Stimulated activated CD8-positive, alpha-beta memory T cell treated with anti-CD3 and anti-CD28 coated beads, Interleukin-7, amount 100 ng/mL, for 24 hours (primary cell): ENCODE results near the gene ADGRD1.
A peak's percentile ranks its signal among the peaks of the same experiment; 100 is the strongest.
"Not testable (repeated sequence)": the region's sequence is repeated elsewhere in the genome, so short reads cannot be mapped to it uniquely, and the experiment has no call there.

Experiments
- DNase-seq: peaks from one replicate; pipeline ENCODE4 v3.0.0-alpha.2; 2020; ENCODE audit warnings: low read depth

Gene ADGRD1

DNA sequence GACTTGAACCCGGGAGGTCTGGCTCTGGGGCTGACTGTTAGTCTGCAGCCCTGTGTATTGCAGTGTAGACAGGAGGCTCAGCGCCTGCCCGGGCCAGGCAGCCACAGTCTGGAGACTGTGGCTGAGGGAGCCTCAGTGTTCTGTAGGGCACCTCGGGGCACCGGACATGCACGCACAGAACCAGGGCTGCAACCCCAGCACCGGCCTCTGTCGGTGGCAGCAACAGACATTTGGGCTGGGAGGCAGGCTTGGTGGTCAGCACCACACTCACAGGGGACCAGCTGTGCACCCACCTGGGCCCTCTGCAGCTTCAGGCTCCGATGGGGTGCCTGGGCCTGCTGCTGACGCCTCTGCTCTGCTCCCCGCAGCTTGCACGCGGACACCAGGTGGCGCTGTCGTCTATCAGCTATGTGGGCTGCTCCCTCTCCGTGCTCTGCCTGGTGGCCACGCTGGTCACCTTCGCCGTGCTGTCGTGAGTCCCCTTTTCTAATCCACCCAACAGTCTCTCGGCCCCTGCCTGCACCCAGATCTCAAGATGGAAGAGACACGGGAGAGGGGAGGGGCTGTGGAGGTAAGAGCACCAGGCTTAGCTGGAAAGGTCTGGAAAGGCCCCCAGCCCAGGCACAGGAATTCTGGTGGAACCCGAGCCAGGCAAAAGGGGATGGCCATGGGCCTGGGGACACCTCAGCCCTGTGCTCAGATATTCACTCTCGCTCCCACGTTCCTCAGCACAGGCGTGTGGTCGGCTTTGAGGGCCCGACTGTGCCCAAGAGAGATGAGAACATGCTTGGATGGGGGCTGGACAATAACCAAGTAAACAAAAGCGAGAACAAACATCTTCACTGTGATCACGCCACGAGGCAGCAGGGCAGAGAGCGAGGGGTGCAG is 151.0 kb downstream of the ADGRD1 start:
- DNase-seq: peak; percentile 70

DNA sequence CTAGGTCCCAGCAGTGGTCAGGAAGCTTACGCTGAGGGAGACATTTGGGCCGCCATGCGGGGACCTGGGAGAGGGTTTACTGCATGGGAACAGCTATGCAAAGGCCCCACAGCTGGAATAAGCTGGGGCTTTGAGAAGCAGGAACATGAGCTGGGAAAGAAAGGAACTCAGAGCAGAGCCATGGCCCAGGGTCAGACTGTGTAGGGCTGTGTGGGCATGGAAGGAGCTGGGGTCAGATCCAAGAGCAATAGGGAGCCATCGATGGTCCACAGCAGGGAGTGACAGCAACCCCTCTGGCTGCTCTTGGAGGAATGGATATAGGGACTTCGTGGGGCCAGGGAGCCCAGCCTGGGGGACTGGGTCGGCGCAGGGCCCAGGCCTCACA is 151.6 kb downstream of the ADGRD1 start:
- no peak for DNase-seq

DNA sequence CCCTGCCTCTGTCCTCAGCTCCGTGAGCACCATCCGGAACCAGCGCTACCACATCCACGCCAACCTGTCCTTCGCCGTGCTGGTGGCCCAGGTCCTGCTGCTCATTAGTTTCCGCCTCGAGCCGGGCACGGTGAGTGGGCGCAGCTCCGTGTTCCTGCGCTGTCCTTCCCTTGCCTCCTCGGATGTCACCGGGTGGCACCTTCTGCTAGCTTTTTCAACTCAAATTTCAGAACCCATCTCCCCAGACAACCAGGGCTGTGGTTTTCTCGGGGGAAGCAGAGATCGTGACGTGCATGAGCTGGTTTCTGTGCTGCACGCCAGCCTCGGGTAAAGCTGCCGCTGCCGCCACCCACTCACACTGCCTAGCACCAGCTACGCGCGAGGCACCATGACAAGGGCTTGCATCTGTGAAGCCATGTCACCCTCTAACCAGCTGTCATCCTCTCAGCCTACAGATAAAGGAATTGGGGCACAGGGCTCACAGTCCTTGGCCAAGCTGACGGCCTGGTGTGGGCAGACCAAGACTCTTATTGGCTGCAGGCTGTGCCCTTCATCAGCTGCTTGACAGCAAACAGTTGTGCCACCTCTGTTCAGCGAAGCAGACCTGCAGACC is 152.1 kb downstream of the ADGRD1 start:
- DNase-seq: peak; percentile 22

DNA sequence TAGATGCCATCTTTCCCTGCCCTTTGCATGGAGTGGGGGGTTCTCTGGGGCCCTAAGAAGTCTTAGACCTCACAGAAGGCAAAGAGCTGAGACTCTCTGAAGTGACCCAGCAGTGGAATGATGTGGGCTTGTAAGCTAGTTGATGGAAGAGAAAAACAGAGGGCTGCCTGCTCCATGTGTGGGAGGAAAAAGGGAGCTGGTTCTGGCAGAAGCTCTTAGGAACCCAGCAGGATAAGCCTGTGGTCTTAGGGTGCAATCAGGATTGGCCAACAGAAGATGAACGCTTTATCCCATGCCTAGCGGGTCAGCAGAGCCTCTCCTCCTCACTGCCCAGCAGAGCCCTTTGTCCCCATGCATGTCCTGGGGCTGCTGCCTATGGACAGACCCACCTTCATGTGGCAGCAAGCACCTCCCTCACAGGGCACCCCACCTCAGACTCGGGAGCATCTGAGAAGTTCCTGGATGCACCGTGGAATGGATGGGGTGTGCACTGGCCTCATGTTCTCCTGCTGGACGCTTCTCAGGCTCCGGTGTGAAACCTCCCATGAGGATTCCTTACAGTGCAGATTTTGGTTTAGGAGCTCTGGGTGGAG is 152.7 kb downstream of the ADGRD1 start:
- no peak for DNase-seq

DNA sequence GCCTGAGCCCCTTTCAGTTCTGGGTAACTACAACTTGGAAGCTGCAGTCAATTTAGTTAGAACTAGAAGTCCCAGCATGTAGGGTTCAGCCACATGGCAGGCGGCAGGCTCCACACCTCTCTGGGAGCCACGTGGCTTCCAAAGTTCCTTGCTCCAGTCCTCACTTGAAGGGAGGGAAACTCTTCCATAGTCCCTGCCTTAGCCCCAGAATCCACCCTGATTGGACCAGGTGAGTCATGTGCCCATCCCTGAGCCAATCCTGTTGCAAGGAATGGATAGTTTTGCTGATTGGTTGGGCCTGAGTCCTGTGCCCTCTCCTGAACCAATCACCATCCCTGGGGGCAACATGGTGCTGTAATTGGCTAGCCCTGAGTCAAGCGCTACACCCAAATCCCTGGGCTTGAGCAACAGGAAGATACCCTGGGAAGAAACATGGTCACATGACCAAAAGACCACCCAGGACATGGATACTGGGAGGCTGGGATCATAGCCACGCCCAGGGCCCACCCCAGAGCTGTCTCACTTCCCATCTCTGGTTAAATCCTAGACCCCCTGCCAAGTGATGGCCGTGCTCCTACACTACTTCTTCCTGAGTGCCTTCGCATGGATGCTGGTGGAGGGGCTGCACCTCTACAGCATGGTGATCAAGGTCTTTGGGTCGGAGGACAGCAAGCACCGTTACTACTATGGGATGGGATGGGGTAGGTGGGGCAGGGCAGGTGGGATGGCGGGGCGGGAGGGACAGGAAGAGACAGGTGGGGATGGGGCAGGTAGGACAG is 154.7 kb downstream of the ADGRD1 start:
- no peak for DNase-seq

DNA sequence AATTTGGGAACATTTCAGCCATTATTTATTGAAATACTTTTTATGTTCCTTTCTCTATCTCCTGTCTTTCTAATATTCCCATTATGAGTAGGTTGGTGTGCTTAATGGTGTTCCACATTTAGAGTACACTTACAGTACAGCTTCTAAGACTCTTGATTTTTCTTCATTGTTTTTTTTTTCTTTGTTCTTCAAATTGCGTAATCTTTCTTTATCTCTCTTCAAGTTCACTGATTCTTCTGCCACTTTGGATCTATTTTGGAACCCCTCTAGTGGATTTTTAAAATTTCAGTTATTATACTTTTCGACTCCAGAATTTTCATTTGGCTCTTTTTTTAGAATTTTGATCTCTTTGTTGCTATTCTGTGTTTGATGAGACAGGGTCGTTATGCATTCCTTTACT is 157.7 kb downstream of the ADGRD1 start:
- DNase-seq: no peak

DNA sequence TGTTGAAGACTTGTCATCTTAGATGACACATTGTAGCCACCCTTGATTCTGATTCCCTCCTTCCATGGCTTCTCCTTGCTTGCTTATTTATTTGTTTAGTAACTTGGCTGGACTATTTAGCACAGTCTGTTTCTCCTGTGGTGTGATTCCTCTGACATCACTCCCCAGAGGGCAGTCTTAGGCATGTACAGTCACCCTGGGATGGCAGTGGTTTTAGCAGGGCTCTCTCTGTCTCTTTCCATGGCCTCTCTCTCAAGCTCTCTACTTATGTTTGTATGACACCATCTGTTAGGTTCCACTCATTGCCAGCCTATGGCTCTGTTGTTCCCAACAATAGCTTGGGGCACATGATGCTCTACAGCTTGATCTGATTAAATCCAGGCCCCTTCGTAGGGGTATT is 158.3 kb downstream of the ADGRD1 start:
- no peak for DNase-seq

DNA sequence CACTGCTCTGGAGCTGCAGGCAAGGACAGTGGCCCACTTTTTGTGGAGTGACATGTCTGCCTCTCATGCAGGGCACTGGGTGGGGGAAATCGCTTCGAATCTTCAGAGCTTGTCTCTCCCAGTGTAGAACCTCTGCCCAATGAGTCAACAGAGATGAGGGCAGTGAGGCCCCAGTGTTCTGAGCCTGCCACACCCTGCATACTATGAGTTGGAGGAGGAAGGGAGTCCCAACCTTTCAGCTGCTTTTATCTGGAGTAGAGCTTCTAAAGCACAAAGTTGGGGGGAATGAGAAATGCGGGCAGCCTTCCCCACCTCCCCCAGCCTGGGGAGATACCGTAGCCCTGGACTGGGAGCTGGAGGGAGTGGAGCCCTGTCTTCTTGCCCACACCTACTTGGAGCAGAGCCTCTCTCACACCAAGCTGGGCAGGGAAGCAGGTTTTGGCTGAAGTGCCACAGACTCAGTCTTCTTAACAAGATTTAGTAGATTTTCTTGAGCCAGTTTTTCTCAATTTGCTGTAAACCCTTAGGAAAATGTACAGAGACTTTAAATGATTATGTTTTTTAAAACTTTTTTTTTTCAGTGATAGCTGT is 159.1 kb downstream of the ADGRD1 start:
- DNase-seq: no peak

DNA sequence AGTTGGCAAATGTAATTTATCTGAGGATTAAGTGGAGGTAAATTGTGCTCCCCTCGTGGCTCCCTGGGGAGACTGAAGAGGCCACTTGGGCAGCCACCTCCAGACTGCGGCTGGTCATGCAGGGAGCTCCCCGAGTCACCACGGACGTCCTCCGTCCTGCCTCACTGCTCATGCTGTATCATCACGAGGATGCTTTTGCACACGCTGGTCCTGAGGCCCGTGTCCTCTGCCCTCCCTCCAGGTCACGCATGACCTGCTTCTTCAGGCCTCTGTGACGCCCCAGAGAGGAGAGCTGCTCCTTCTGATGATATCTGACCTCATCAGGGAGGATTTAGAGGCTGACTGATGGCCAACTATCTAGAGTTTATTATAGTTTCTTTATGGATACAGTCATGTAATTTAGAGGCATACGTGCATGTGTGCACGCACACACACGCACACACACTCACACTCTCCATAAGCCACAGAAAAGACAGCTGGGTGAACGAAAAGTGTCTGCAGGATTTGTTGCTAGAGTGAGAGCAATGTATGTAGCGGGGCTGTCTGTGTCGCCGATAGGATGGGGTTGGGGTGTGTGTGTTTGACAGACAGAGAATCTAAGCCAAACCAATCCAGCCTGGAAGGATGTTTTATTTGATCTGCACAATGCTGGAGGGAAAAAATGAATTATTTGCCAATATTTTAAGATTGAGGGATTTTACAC is 160.0 kb downstream of the ADGRD1 start:
- no peak for DNase-seq

DNA sequence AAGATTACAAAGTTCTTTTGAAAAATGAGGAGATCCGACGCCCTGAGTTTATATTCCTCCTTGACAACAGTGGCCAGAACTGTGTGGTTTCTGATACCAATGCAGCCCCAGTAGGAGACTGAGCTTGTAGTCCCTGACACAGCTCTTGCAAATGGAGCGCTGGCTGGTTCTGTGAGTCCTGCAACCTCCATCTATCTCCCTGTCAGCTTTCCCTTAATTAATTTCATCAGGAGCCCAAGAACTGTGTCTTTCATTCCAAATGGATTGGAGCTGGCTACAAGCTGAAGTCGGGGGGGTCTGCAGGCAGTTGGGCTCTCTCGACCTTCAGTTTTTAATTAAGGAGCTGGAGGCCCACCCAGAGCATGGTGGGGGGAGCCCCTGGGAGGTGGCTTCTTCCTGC is 160.6 kb downstream of the ADGRD1 start:
- no peak for DNase-seq

DNA sequence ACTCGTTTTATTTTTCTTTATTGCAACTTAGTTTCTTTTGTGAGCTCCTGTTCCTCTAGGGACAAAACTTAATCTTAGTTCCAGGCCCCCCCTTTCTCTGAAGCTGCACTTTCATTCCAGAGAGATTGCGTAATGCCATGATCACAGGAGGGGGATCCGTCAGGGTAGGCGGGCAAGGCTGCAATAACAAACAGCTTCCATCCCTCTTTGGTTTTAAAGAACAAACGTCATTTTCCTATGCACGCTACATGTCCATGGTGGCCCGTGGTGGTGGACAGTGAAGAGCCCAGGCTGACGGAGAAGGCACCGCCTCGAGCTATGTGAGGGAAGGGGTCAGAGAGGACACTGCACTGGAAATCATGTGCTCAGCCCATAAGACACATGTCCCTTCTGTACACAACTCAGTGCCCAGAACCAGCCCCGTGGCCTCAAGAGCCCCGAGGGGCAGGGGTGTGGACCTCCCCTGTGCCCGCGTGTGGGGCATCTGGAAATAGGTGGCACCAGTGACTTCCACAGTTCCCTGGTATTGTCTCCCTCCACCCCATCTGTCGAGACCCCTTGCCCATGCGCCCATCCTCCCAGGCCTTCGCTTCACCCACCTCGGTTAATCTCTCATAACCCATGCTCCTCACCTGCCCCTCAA is 161.4 kb downstream of the ADGRD1 start:
- no peak for DNase-seq

DNA sequence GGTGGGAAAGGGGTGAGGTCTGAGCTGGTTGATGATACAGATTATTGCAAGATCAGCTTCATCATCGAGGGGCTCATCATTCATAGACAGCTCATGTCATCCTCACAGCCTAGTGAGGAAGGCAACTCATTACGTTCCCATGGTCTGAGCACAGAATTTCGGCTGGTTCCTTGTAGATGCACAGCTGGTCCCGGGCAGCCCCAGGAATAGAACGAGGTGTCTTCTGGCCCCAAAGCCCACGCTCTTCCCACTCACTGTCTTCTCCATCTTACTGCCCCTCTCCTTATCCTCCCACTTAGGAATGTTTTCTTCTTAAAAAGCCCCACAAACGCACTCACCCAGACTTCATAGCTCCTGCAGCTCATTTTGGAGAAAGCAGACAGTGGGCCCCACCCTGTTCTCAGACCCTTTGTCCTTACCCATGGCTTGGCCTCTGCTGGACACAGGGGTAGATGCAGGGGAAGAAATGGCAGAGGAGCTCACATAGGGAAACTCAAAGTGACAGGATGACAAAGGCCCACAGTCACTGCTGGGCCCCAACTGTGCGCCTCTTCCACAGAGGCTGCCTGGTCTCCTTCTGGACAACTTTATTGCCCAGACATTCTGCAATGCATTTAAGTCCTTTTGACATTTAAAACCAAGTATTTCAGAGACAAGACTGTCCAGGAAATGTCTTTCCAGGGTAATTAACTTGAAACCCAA is 162.2 kb downstream of the ADGRD1 start:
- DNase-seq: no peak

DNA sequence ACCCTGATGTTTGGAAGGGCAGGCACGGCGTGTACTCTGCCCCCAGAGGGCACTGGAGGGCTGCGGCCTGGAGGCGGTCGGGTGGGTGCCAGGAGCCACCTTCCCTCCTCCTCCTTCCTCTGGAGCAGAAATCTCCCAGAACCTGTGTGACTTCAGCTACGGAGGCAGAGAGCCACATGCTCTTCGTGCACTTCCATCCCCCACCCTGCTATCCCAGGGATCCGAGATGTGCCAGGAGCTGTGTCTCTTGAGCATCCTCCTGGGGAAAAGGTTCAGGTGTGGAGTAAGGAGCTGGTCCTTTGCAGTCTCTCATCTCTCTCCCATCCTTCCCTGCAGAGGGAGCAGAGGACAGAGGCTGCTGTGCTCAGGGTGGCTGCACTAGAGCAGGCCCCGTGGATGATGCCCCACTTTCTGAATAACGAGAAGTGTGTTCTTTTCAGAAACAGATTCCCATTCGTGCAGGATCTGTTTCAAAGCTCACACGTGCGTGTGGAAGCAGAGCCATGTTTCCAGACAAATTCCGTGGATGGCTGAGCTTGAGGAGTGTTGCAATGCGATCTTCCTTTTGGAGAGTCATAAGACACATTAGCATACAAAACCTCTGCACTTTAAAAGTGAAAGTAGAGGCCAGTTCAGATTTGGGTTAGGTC is 162.9 kb downstream of the ADGRD1 start:
- DNase-seq: no peak

DNA sequence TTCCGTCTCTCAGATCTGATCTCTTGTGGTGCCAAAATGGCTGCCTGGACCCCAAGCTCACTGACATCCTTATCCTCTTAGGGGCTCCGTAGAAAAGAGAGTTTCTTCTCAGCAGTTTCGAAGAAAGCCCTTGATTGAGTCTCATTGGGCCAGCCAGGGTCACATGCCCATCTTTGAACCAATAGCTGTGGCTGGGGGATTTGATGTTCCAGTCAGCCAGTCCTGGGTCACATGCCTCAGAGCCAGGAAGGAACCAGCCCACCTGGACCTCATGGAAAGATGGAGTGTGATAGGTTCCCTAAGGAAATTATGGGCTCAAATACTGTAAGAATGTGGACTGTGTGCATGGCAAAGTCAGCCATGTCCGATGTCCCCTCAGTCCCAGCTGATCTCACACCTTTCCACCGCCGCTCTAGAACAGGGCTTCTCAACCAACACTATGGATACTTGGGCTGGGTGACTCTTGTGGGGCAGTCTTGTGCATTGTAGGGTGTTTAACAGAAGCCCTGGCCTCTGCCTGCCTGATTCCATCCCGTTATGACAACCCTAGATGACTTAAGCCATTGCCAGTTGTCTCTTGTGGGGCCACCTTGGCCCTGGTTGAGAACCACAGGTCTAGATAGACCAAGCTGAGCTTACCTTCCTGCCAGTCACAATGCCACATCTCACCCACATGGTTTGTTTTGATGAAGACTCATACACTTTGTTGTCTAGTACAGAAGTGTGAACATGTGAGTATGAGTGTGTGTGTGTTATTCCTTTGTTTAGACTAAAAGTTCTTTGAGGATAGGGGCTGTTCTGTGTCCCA is 163.9 kb downstream of the ADGRD1 start:
- DNase-seq: no peak

DNA sequence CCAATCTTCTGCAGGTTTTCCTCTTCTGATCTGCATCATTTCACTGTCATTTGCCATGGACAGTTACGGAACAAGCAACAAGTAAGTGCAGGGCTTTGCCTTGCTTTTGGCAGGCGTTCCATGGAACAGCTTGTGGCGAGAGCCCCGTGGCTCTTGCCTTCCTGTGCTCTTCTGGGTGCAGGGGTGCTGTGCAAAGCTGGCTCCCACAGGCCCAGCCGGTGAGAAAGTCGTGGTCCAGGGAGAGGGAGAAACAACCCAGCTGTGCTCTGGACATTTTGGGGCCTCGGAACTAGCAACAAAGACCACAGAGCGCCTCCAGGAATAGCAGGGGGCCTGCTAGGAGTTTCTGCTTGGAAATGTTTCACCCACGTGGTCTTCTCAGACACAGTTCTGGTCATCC is 164.7 kb downstream of the ADGRD1 start:
- DNase-seq: no peak

DNA sequence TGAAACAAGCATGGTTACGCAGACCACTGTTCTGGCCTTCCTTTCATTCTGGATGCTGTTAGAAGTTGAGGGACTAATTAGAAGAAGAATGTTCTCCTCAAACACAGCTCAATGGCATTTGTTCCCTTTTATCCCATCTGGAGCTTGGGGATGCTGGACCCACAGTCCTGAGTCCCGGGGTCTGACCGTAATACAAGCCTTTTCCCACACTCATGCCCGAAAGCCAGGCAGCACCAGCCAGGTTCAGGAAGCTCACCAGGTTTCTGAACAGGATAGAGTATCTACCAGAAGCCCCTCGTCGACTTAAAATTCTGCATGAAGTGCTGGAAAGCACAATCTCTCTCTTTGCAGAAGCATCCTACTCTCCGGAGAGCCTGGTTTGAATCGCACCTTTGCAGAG is 165.6 kb downstream of the ADGRD1 start:
- not testable (repeated sequence) for DNase-seq

DNA sequence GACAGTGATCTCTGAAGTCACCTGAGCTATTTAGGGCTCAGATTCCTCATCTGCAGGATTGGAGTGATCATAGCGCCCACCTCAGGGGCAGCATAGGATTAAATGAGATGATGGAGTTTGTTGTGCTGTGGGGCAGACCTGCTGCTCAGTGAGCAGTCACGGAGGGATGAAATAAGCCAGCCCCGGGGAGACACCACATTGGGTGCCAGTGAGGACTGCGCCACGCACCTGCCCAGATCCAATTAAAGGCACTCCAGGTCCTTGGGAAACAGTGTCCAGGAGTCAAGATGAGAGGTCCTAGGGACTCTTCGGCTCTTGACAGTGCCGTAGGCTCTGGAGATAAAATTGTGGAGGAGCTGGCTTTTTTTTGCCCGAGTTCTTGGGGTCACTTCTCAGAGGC is 166.2 kb downstream of the ADGRD1 start:
- DNase-seq: no peak

DNA sequence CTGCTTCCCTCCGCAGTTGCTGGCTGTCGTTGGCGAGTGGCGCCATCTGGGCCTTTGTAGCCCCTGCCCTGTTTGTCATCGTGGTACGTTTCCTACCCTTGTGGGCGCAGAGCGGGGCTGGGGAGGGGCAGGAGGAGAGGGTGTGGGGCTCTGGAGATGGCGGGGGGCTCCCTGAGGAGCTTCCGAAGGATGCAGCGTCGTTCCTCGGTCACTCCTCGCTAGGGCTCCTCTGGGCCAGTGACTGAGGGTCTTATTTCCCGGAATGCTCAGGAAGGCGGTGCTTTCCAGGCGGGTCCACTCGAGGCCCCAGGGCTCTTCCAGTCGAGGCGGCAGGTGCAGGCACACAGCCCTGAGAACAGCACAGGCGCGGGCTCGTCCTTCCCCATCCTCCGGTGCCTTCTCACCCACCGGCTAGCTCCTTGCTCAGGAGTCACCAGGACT is 167.1 kb downstream of the ADGRD1 start:
- DNase-seq: no peak
